Caco-2 (cell line): ENCODE data around the gene B3GALT6. TPM values are rescaled to one million over a fixed set of nuclear protein-coding genes. Genes with fewer than 3 reads are reported as not detected.

Source experiments
- BruUV-seq: library from RNA; stranded (reverse); fragments of 400-500 nt; replicated peaks from 2 replicates; lab custom pipeline; 2021; lab: Mats Ljungman, UMichigan
- CTCF ChIA-PET: fragments of 300-600 bp; sonication (Branson Sonifier 250); formaldehyde crosslinking; loops from one replicate; lab custom pipeline; 2022; ENCODE audit warnings: antibody characterized with exemption; lab: Charles Lee
- POLR2A ChIA-PET: fragments of 300-600 bp; sonication (Branson Sonifier 250); formaldehyde crosslinking; loops from one replicate; lab custom pipeline; 2022; ENCODE audit warnings: antibody characterized with exemption; lab: Charles Lee
- DNase-seq, 2 experiments: peaks; one replicate each; pipeline versions ENCODE4 v3.0.0 to v3.0.0-alpha.2; 2020 to 2022
- H3K27me3 ChIP-seq: replicated peaks from 2 replicates; pipeline ENCODE4 v1.6.0; 2011; ENCODE audit warnings: low read length; ENCODE audit not compliant: control insufficient read depth, insufficient read depth
- H3K36me3 ChIP-seq: 2 replicates; pipeline ENCODE4 v1.5.1; 2011; ENCODE audit warnings: low read length; ENCODE audit not compliant: control insufficient read depth, insufficient read depth
- H3K4me1 ChIP-seq: fragments of 250-450 bp; sonication (Bioruptor Pico); 2 replicates; pipeline ENCODE4 v1.5.1; 2020; ENCODE audit warnings: mild to moderate bottlenecking
- H3K4me3 ChIP-seq: 2 replicates; pipeline ENCODE4 v1.5.1; 2011; ENCODE audit warnings: low read depth, mild to moderate bottlenecking, control low read depth, low read length
- H3K9me3 ChIP-seq: fragments of 250-450 bp; sonication (Bioruptor Pico); 2 replicates; pipeline ENCODE4 v1.5.1; 2020; ENCODE audit warnings: mild to moderate bottlenecking, moderate library complexity
- H3K27ac Mint-ChIP-seq: one replicate; pipeline ENCODE4 v1.8.0; 2022; ENCODE audit warnings: mixed read lengths; ENCODE audit not compliant: unreplicated experiment
- H3K27me3 Mint-ChIP-seq: one replicate; pipeline ENCODE4 v1.8.0; 2022; ENCODE audit warnings: mixed read lengths; ENCODE audit not compliant: insufficient read depth, unreplicated experiment
- H3K36me3 Mint-ChIP-seq: one replicate; pipeline ENCODE4 v1.8.0; 2022; ENCODE audit warnings: mild to moderate bottlenecking, mixed read lengths; ENCODE audit not compliant: insufficient read depth, unreplicated experiment
- H3K4me1 Mint-ChIP-seq: one replicate; pipeline ENCODE4 v1.8.0; 2022; ENCODE audit warnings: low read depth, mixed read lengths; ENCODE audit not compliant: unreplicated experiment
- H3K4me3 Mint-ChIP-seq: one replicate; pipeline ENCODE4 v1.8.0; 2022; ENCODE audit warnings: mild to moderate bottlenecking, moderate library complexity, mixed read lengths; ENCODE audit not compliant: unreplicated experiment
- H3K9me3 Mint-ChIP-seq: one replicate; pipeline ENCODE4 v1.8.0; 2022; ENCODE audit warnings: mixed read lengths; ENCODE audit not compliant: unreplicated experiment
- CTCF ChIP-seq, 2 experiments: fragments of 200-600 bp in 1 of 2; IDR thresholded peaks; 1 replicate in 1 of 2; 2 replicates in 1 of 2; pipeline versions ENCODE4 v1.5.1 to v1.8.0; 2011 to 2022; ENCODE audit warnings: antibody characterized with exemption in 1 of 2, control low read depth in 1 of 2, inconsistent platforms in 1 of 2, low read depth in 1 of 2, low read length in 1 of 2, mild to moderate bottlenecking in 1 of 2, moderate library complexity in 1 of 2; ENCODE audit not compliant: insufficient read depth in 1 of 2, severe bottlenecking in 1 of 2, unreplicated experiment in 1 of 2
- intact Hi-C: fragments of 100-400 bp; cut with micrococcal nuclease; formaldehyde crosslinking; loops from one replicate; pipeline ENCODE4 v1.10.0; 2022; ENCODE audit not compliant: unreplicated experiment
- total RNA-seq: library from RNA; stranded (reverse); gene quantifications from 2 replicates; pipeline ENCODE4 v1.2.3, GENCODE V29; 2022

Gene B3GALT6
- total RNA-seq, 1 experiment from 2014 or later: 24.8 TPM

GRCh38 chr1:1259119-1259488 is 27.1 kb downstream of the B3GALT6 start:
- peaks cover 81% of the 10 kb centered on the region for H3K36me3 Mint-ChIP-seq
- ChIA-PET CTCF (no interaction called here), POLR2A (no interaction called here)

GRCh38 chr1:1259540-1259939 is 27.5 kb downstream of the B3GALT6 start:
- peaks cover 1% of the 10 kb centered on the region; the same call in 1 of the 2 replicates for H3K36me3 ChIP-seq
- CTCF ChIA-PET: no interaction called here

More at GRCh38 chr1:1259119-1259488, 27.1 kb downstream of the B3GALT6 start:
- intact Hi-C loops: no loop called here
- no peak for TF ChIP-seq CTCF (IDR thresholded peaks at IDR 0.05; ENCODE audit: insufficient read depth in 1 of 2, low read depth in 1 of 2, low read length in 1 of 2, severe bottlenecking in 1 of 2, unreplicated experiment in 1 of 2)
- Histone ChIP-seq H3K36me3 (peaks cover 1% of the 10 kb centered on the region; the same call in 1 of the 2 replicates), H3K27me3 (no peaks in the 10 kb centered on the region), H3K9me3 (no peaks in the 10 kb centered on the region), H3K4me3 (no peak overlapping the region), H3K4me1 (no peaks in the 10 kb centered on the region)
- Mint-ChIP-seq H3K4me3 (no peak overlapping the region), H3K27me3 (no peaks in the 10 kb centered on the region), H3K4me1 (no peaks in the 10 kb centered on the region), H3K9me3 (no peaks in the 10 kb centered on the region), H3K27ac (no peak overlapping the region)
- no TSS peak for BruUV-seq
- DNase-seq: no peak

GRCh38 chr1:1259951-1260600 is 28.0 kb downstream of the B3GALT6 start:
- Histone ChIP-seq H3K9me3 (no peaks in the 10 kb centered on the region), H3K36me3 (peaks cover 1% of the 10 kb centered on the region), H3K4me3 (no peak overlapping the region), H3K27me3 (no peaks in the 10 kb centered on the region), H3K4me1 (no peaks in the 10 kb centered on the region)
- H3K27ac Mint-ChIP-seq: no peak overlapping the region
- H3K36me3 Mint-ChIP-seq: peaks cover 84% of the 10 kb centered on the region
- no peaks in the 10 kb centered on the region for H3K27me3 Mint-ChIP-seq
- BruUV-seq: no TSS peak
- CTCF ChIA-PET: no interaction called here
- no peaks in the 10 kb centered on the region for H3K9me3 Mint-ChIP-seq
- POLR2A ChIA-PET: no interaction called here
- intact Hi-C loops: no loop called here
- H3K4me1 Mint-ChIP-seq: no peaks in the 10 kb centered on the region
- no peak for TF ChIP-seq CTCF (IDR thresholded peaks at IDR 0.05; ENCODE audit: insufficient read depth in 1 of 2, low read depth in 1 of 2, low read length in 1 of 2, severe bottlenecking in 1 of 2, unreplicated experiment in 1 of 2)
- no peak for DNase-seq
- H3K4me3 Mint-ChIP-seq: peak overlapping the region; percentile 8

More at GRCh38 chr1:1259540-1259939, 27.5 kb downstream of the B3GALT6 start:
- H3K9me3 Mint-ChIP-seq: no peaks in the 10 kb centered on the region
- no peak overlapping the region for H3K4me3 ChIP-seq
- H3K4me1 Mint-ChIP-seq: no peaks in the 10 kb centered on the region
- no TSS peak for BruUV-seq
- H3K27ac Mint-ChIP-seq: no peak overlapping the region
- POLR2A ChIA-PET: no interaction called here
- H3K9me3 ChIP-seq: no peaks in the 10 kb centered on the region
- TF ChIP-seq CTCF (IDR thresholded peaks at IDR 0.05; ENCODE audit: insufficient read depth in 1 of 2, low read depth in 1 of 2, low read length in 1 of 2, severe bottlenecking in 1 of 2, unreplicated experiment in 1 of 2): no peak
- no peaks in the 10 kb centered on the region for H3K27me3 Mint-ChIP-seq
- no peaks in the 10 kb centered on the region for H3K4me1 ChIP-seq
- H3K4me3 Mint-ChIP-seq: peak overlapping the region; percentile 8
- DNase-seq: no peak
- H3K36me3 Mint-ChIP-seq: peaks cover 84% of the 10 kb centered on the region
- H3K27me3 ChIP-seq: no peaks in the 10 kb centered on the region
- intact Hi-C loops: no loop called here
